ENCODE data around the gene SMAP2. TPM values are rescaled to one million over a fixed set of nuclear protein-coding genes. Genes with fewer than 3 reads are reported as not detected.

Gene SMAP2
- polyA plus RNA-seq, 2 of the 4 experiments (the other 2 are of a cell fraction), result 6.4 to 7.7 TPM

DNA sequence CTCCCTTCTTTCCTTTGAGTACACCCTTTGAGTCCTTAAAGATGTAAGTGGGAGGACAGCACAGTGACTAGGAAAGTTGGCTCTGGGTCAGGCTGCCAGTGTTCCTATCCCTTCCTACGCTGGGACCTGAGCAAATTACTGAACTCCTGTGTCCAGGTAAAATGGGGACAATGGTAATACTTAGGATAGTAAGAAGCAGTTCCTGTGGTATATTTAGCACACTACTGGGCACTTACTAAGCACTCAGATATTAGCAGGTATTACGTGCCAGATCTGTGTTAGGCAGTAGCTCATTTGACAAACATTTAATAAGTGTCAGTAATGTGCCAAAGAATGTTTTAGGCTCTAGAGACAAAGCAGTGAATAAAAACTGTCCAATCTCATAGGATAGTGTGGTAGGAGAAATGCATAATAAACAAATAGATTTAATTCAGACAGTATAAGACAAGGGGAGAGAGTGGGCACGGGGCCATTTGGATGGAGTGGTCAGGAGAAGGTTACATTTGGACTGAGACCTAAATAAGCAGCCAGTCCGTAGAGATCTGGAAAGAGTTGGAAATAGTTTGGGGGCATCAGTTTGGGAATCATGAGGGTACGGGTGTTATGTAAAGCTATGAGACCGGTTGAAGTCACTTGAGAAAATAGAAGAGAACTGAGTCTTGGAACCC lies 50.6 kb downstream of the SMAP2 start:
- TF ChIP-seq PHF8 (IDR thresholded peaks at IDR 0.05; ENCODE audit: borderline replicate concordance, low read depth), result no peak
- no peak for TF ChIP-seq TP53 (CRISPR knock-in tag; IDR thresholded peaks at IDR 0.05)
- no peak for TF ChIP-seq EP300 (IDR thresholded peaks at IDR 0.05)
- TF ChIP-seq CHD4 (IDR thresholded peaks at IDR 0.05; ENCODE audit: borderline replicate concordance), result no peak
- no peak for TF ChIP-seq RNF2 (IDR thresholded peaks at IDR 0.05; ENCODE audit: borderline replicate concordance, low read depth)
- TF ChIP-seq, protein P1, sequence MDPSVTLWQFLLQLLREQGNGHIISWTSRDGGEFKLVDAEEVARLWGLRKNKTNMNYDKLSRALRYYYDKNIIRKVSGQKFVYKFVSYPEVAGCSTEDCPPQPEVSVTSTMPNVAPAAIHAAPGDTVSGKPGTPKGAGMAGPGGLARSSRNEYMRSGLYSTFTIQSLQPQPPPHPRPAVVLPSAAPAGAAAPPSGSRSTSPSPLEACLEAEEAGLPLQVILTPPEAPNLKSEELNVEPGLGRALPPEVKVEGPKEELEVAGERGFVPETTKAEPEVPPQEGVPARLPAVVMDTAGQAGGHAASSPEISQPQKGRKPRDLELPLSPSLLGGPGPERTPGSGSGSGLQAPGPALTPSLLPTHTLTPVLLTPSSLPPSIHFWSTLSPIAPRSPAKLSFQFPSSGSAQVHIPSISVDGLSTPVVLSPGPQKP (IDR thresholded peaks at IDR 0.05; ENCODE audit: low read depth, low read length), result no peak
- no peak for TF ChIP-seq ZC3H11A (IDR thresholded peaks at IDR 0.05)
- no peak for TF ChIP-seq ZNF302 (CRISPR knock-in tag; IDR thresholded peaks at IDR 0.05)
- no peak for TF ChIP-seq REST (IDR thresholded peaks at IDR 0.05)
- TF ChIP-seq KDM5A (IDR thresholded peaks at IDR 0.05), result no peak
- TF ChIP-seq CEBPB (IDR thresholded peaks at IDR 0.05), result no peak
- TF ChIP-seq, protein P2, sequence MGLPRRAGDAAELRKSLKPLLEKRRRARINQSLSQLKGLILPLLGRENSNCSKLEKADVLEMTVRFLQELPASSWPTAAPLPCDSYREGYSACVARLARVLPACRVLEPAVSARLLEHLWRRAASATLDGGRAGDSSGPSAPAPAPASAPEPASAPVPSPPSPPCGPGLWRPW (IDR thresholded peaks at IDR 0.05), result no peak
- no peak for TF ChIP-seq EHF (CRISPR knock-in tag; IDR thresholded peaks at IDR 0.05)
- TF ChIP-seq NPAS2 (CRISPR knock-in tag; IDR thresholded peaks at IDR 0.05; ENCODE audit: borderline replicate concordance), result no peak
- no peak for TF ChIP-seq MYC (IDR thresholded peaks at IDR 0.05; ENCODE audit: borderline replicate concordance, low read length)
- TF ChIP-seq ATOH8 (CRISPR knock-in tag; IDR thresholded peaks at IDR 0.05; ENCODE audit: low read depth), result no peak
- TF ChIP-seq, protein P3, sequence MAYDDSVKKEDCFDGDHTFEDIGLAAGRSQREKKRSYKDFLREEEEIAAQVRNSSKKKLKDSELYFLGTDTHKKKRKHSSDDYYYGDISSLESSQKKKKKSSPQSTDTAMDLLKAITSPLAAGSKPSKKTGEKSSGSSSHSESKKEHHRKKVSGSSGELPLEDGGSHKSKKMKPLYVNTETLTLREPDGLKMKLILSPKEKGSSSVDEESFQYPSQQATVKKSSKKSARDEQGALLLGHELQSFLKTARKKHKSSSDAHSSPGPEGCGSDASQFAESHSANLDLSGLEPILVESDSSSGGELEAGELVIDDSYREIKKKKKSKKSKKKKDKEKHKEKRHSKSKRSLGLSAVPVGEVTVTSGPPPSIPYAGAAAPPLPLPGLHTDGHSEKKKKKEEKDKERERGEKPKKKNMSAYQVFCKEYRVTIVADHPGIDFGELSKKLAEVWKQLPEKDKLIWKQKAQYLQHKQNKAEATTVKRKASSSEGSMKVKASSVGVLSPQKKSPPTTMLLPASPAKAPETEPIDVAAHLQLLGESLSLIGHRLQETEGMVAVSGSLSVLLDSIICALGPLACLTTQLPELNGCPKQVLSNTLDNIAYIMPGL (CRISPR knock-in tag; IDR thresholded peaks at IDR 0.05; ENCODE audit: borderline replicate concordance), result no peak
- TF ChIP-seq NR3C1 (IDR thresholded peaks at IDR 0.05), result no peak
- no peaks in the 10 kb centered on the region for H3K9me3 ChIP-seq
- no peak for DNase-seq (ENCODE audit: low read depth in 1 of 2, low spot score in 1 of 2)
- 78% methylated on average over 6 of the region's 6 CpGs for WGBS (ENCODE audit: missing lambda C conversion rate)
- no peak for FAIRE-seq
- no peak overlapping the region for H3K4me3 ChIP-seq
- H3K27ac ChIP-seq, result no peak overlapping the region
- CTCF ChIA-PET, result interaction anchor here (1.2 to 1.9 kb wide), 3 partner anchors 14 to 271 kb away, joined by 4 to 6 read pairs (median 5); no protein-coding TSS in a partner anchor
- ATAC-seq, result no peak
- POLR2A ChIA-PET, result no interaction called here
- H3K4me1 ChIP-seq, result no peaks in the 10 kb centered on the region
- no peak overlapping the region for H3K4me2 ChIP-seq

All from A549 (cell line).